K562 (cell line): Measurements from ENCODE around the gene TOM1. TPM values are rescaled to one million over a fixed set of nuclear protein-coding genes. Genes with fewer than 3 reads are reported as not detected.
A peak's percentile ranks its signal among the peaks of the same experiment; 100 is the strongest.

Experiments used
- ARID1B ChIP-seq: fragments of 450-650 bp; IDR thresholded peaks from 2 replicates; pipeline ENCODE4 v1.6.1; 2016; ENCODE audit warnings: antibody characterized with exemption, mild to moderate bottlenecking, inconsistent platforms
- CEBPB ChIP-seq: fragments of 450-650 bp; IDR thresholded peaks from 2 replicates; pipeline ENCODE4 v1.6.1; 2016; ENCODE audit warnings: missing genetic modification characterization, missing compliant biosample characterization
- ELK1 ChIP-seq: sonication (generic); formaldehyde crosslinking; IDR thresholded peaks from 2 replicates; pipeline ENCODE4 v1.8.1; 2022; ENCODE audit warnings: missing genetic modification reagents
- EP400 ChIP-seq: fragments of 450-650 bp; IDR thresholded peaks from 2 replicates; pipeline ENCODE4 v1.6.1; 2017; ENCODE audit warnings: antibody characterized with exemption, mild to moderate bottlenecking, moderate library complexity
- FOXJ2 ChIP-seq: fragments of 200-800 bp; sonication (Bioruptor generic); IDR thresholded peaks from 2 replicates; pipeline ENCODE4 v1.6.1; 2016; ENCODE audit warnings: missing genetic modification characterization, missing compliant biosample characterization
- GTF2E2 ChIP-seq: fragments of 200-800 bp; sonication (Bioruptor generic); IDR thresholded peaks from 2 replicates; pipeline ENCODE4 v1.6.1; 2016; ENCODE audit warnings: missing genetic modification characterization, missing compliant biosample characterization
- HES1 ChIP-seq: fragments of 450-650 bp; IDR thresholded peaks from 2 replicates; pipeline ENCODE4 v1.6.1; 2016; ENCODE audit warnings: low read depth, mild to moderate bottlenecking, moderate library complexity
- ILF3 ChIP-seq: fragments of 450-650 bp; IDR thresholded peaks from 2 replicates; pipeline ENCODE4 v1.6.1; 2018; ENCODE audit warnings: antibody characterized with exemption, mild to moderate bottlenecking, moderate library complexity, borderline replicate concordance
- KAT2B ChIP-seq: IDR thresholded peaks from one replicate; pipeline ENCODE4 v1.6.1; 2012; ENCODE audit warnings: low read depth, mild to moderate bottlenecking, control low read depth, inconsistent platforms, low read length, moderate library complexity
- KAT8 ChIP-seq: fragments of 450-650 bp; IDR thresholded peaks from 2 replicates; pipeline ENCODE4 v1.6.1; 2016; ENCODE audit warnings: low read depth, mild to moderate bottlenecking
- MAZ ChIP-seq, 2 experiments: fragments of 450-650 bp in 1 of 2; sonication (generic) in 1 of 2; formaldehyde crosslinking; IDR thresholded peaks in 1 of 2; conservative IDR thresholded peaks in 1 of 2; 2 replicates each; pipeline versions ENCODE4 v1.4.0 to v1.5.0; 2020; ENCODE audit warnings: mild to moderate bottlenecking in 1 of 2, missing genetic modification reagents in 1 of 2
- MIER1 ChIP-seq: fragments of 450-650 bp; IDR thresholded peaks from 2 replicates; pipeline ENCODE4 v1.6.1; 2016; ENCODE audit warnings: antibody characterized with exemption, mild to moderate bottlenecking, low read depth
- MYC ChIP-seq, 2 experiments: fragments of 250-450 bp in 1 of 2; sonication (Bioruptor Pico) in 1 of 2; IDR thresholded peaks; 2 replicates each; pipeline versions ENCODE4 v1.5.1 to v1.6.1; 2012 to 2021; ENCODE audit warnings: low read depth in 2 of 2, borderline replicate concordance in 1 of 2, improper control_type of control experiment in 1 of 2, low read length in 1 of 2, mild to moderate bottlenecking in 1 of 2, moderate library complexity in 1 of 2
- NFE2L1 ChIP-seq: fragments of 450-650 bp; IDR thresholded peaks from 2 replicates; pipeline ENCODE4 v1.6.1; 2016; ENCODE audit warnings: missing genetic modification characterization, low read depth, mild to moderate bottlenecking, missing compliant biosample characterization, moderate library complexity, borderline replicate concordance
- PHF20 ChIP-seq: fragments of 450-650 bp; IDR thresholded peaks from 2 replicates; pipeline ENCODE4 v1.6.1; 2018; ENCODE audit not compliant: partially characterized antibody
- PPARD ChIP-seq: fragments of 250-450 bp; sonication (Bioruptor Pico); IDR thresholded peaks from 2 replicates; pipeline ENCODE4 v1.8.0; 2022; ENCODE audit warnings: inconsistent platforms, mild to moderate bottlenecking, moderate library complexity
- RAD21 ChIP-seq, 2 experiments: fragments of 250-450 bp in 1 of 2; fragments of 450-650 bp in 1 of 2; sonication (Bioruptor Pico) in 1 of 2; formaldehyde crosslinking in 1 of 2; IDR thresholded peaks in 1 of 2; conservative IDR thresholded peaks in 1 of 2; 2 replicates each; pipeline versions ENCODE4 v1.4.0 to v1.8.0; 2020 to 2022; ENCODE audit warnings: mild to moderate bottlenecking in 2 of 2, moderate library complexity in 1 of 2
- RB1 ChIP-seq: fragments of 450-650 bp; IDR thresholded peaks from 2 replicates; pipeline ENCODE4 v1.6.1; 2017; ENCODE audit warnings: low read depth, mild to moderate bottlenecking
- RFX7 ChIP-seq: fragments of 250-450 bp; sonication (Bioruptor Pico); IDR thresholded peaks from 2 replicates; pipeline ENCODE4 v1.5.1; 2021; ENCODE audit warnings: mild to moderate bottlenecking
- SPI1 ChIP-seq: IDR thresholded peaks from 2 replicates; pipeline ENCODE4 v1.6.1; 2011; ENCODE audit warnings: low read depth, low read length, control low read depth, borderline replicate concordance
- XRCC5 ChIP-seq: fragments of 200-400 bp; formaldehyde crosslinking; IDR thresholded peaks from 2 replicates; pipeline ENCODE4 v1.6.1; 2017; ENCODE audit warnings: low read depth, mild to moderate bottlenecking, low read length
- ZFP30 ChIP-seq: fragments of 250-450 bp; sonication (Bioruptor Pico); IDR thresholded peaks from 2 replicates; pipeline ENCODE4 v1.8.0; 2022; ENCODE audit warnings: moderate library complexity, mild to moderate bottlenecking, inconsistent platforms, borderline replicate concordance
- ZNF124 ChIP-seq: sonication (generic); formaldehyde crosslinking; IDR thresholded peaks from 2 replicates; pipeline ENCODE4 v1.8.1; 2022; ENCODE audit warnings: missing genetic modification reagents
- ZNF197 ChIP-seq: fragments of 200-800 bp; sonication (Bioruptor generic); IDR thresholded peaks from 2 replicates; pipeline ENCODE4 v1.6.1; 2016; ENCODE audit warnings: low read depth, missing genetic modification characterization, missing compliant biosample characterization
- ZNF239 ChIP-seq: fragments of 250-450 bp; sonication (Bioruptor Pico); IDR thresholded peaks from 2 replicates; pipeline ENCODE4 v1.4.0; 2020; ENCODE audit warnings: mild to moderate bottlenecking
- ZNF586 ChIP-seq: fragments of 450-650 bp; formaldehyde crosslinking; conservative IDR thresholded peaks from 2 replicates; pipeline ENCODE4 v1.4.0; 2020; ENCODE audit warnings: mild to moderate bottlenecking, moderate library complexity
- ZNF778 ChIP-seq: fragments of 450-650 bp; formaldehyde crosslinking; IDR thresholded peaks from 2 replicates; pipeline ENCODE4 v1.4.0; 2020; ENCODE audit warnings: mild to moderate bottlenecking, moderate library complexity
- ZNF830 ChIP-seq: fragments of 250-450 bp; sonication (Bioruptor Pico); IDR thresholded peaks from 2 replicates; pipeline ENCODE4 v1.5.0; 2021; ENCODE audit warnings: mild to moderate bottlenecking
- polyA plus RNA-seq, 8 experiments: library from polyadenylated mRNA; depleted of rRNA in 4 of 8; stranded (reverse) in 5 of 8; unstranded in 3 of 8; fragments of >200 nt; fragmentation: Nextera tagmentation in 2 of 8; fragmentation: Illumina TruSeq in 1 of 8; extraction: Ambion mirVana in 2 of 8; extraction: Trizol in 1 of 8; gene quantifications; 2 replicates each; pipeline versions ENCODE4 v1.2.1 to v1.2.3, GENCODE V29; 2011 to 2014; ENCODE audit warnings: inconsistent platforms in 1 of 8, missing spikeins in 1 of 8
- total RNA-seq, 7 experiments: library from RNA; depleted of rRNA in 6 of 7; stranded (reverse); fragments of >200 nt in 6 of 7; fragmentation: Illumina TruSeq in 2 of 7; extraction: Trizol in 2 of 7; gene quantifications; 2 replicates each; pipeline versions ENCODE4 v1.2.1 to v1.2.3, GENCODE V29; 2011 to 2021; ENCODE audit warnings: low replicate concordance in 1 of 7

Gene TOM1
- total and polyA plus RNA-seq, 9 of the 15 experiments (the other 6 are each of a cell fraction or from before 2014, with no cell fraction given): 0.64 to 20.6 (median 12.0) TPM

GRCh38 chr22:35376728-35377472 is 77.2 kb downstream of the TOM1 start (continued):
- peak; percentile 100 for TF ChIP-seq NFE2L1 (tag)
- TF ChIP-seq ARID1B: peak; percentile 86
- TF ChIP-seq FOXJ2 (tag): peak; percentile 87
- TF ChIP-seq PPARD: no peak
- TF ChIP-seq RFX7 (CRISPR knock-in tag): no peak
- TF ChIP-seq MAZ (CRISPR knock-in tag; conservative IDR thresholded peaks at IDR 0.05 in 1 of 2, IDR thresholded peaks at IDR 0.05 in 1 of 2): peak; percentile 97 to 99
- no peak for TF ChIP-seq ZNF124 (CRISPR knock-in tag)
- no peak for TF ChIP-seq MIER1
- TF ChIP-seq XRCC5: 0 out of 2 replicates have a peak, but pooled peaks have one; percentile 47
- TF ChIP-seq RAD21 (CRISPR knock-in tag; conservative IDR thresholded peaks at IDR 0.05 in 1 of 2, IDR thresholded peaks at IDR 0.05 in 1 of 2): no peak
- TF ChIP-seq PHF20: no peak
- peak; percentile 37; the same call in 1 of the 2 replicates for TF ChIP-seq ZNF239 (CRISPR knock-in tag)
- no peak for TF ChIP-seq KAT8
- no peak for TF ChIP-seq ZNF778 (CRISPR knock-in tag)
- TF ChIP-seq RB1: peak; percentile 73; the same call in 1 of the 2 replicates
- TF ChIP-seq ZFP30 (CRISPR knock-in tag): no peak
- TF ChIP-seq HES1: no peak
- TF ChIP-seq GTF2E2: no peak
- TF ChIP-seq ELK1 (CRISPR knock-in tag): no peak
- peak; percentile 95 for TF ChIP-seq CEBPB (tag)
- TF ChIP-seq ZNF197 (CRISPR knock-in tag): no peak
- peak; percentile 97 for TF ChIP-seq MYC (IDR thresholded peaks at IDR 0.05; ENCODE audit: low read depth, low read length)
- TF ChIP-seq MYC (CRISPR knock-in tag; IDR thresholded peaks at IDR 0.05; ENCODE audit: borderline replicate concordance, low read depth): no peak
- TF ChIP-seq KAT2B: no peak
- TF ChIP-seq ZNF830 (CRISPR knock-in tag): no peak
- TF ChIP-seq SPI1: no peak; the same call in none of the 2 replicates
- no peak for TF ChIP-seq ILF3
- TF ChIP-seq ZNF586 (CRISPR knock-in tag): no peak
- peak; percentile 96 for TF ChIP-seq EP400
